Activated gamma-delta T cell treated with Interleukin-2 at 50 U/mL for 16 hours (primary cell): Measurements from ENCODE around the gene TRPC4AP.

Experiments used
- DNase-seq: peaks from one replicate; pipeline ENCODE4 v3.0.0-alpha.2; 2020

TRPC4AP gene

DNA sequence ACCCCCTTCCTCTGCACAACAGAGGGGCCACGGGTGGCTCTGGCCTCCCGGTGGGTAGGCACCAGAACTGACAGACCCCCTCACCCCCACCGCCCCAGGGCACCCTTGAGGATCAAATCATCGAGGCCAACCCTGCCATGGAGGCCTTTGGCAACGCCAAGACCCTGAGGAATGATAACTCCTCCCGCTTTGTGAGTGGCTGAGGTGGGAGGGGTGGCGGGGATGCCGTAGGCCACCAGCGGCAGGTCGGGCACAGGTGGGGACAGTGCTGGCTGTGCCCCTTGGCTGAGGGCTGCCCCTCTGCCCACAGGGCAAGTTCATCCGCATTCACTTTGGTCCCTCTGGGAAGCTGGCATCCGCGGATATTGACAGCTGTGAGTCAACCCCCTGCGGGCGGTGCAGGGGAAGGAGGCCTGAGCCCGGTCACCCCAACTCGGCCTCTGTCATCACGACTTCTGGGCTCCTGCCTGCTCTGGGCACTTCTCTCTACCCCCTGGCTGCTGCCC, 107.8 kb downstream of the TRPC4AP start:
- no peak for DNase-seq

DNA sequence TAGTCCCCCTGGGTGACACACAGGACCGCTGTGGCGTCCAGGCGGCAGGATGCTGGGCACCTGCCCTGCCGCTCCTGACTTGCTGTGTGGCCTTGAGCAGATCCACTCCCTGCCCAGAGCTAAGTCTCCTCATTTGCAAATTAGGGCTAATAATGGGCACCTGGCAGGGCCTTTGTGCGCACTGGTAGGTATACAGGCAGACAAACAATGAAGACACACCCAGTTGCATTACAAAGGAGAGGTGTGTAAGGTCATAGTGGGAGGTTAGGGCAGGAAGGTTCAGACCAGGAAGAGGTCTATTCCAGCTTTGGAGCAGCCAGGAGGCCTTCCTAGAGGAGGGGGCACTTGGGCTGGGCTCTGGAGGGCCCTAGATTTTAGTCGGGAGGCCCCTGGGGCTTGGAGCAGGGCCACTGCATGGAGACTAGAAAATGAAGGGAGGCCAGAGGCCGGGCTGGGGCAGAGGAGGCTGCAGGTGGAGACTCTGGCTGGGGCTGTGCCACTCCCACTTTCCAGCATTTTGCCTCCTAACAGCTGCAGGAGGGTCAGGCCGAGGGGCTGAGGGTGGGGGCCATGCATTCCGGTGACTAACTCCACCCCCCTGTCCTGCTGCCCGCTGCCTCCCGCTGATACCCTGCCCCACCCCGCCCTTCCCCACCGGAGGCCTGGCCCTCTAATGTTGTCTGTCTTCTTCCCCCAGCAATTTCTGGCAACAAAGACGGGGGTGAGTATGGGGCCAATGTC, 108.4 kb downstream of the TRPC4AP start:
- no peak for DNase-seq

DNA sequence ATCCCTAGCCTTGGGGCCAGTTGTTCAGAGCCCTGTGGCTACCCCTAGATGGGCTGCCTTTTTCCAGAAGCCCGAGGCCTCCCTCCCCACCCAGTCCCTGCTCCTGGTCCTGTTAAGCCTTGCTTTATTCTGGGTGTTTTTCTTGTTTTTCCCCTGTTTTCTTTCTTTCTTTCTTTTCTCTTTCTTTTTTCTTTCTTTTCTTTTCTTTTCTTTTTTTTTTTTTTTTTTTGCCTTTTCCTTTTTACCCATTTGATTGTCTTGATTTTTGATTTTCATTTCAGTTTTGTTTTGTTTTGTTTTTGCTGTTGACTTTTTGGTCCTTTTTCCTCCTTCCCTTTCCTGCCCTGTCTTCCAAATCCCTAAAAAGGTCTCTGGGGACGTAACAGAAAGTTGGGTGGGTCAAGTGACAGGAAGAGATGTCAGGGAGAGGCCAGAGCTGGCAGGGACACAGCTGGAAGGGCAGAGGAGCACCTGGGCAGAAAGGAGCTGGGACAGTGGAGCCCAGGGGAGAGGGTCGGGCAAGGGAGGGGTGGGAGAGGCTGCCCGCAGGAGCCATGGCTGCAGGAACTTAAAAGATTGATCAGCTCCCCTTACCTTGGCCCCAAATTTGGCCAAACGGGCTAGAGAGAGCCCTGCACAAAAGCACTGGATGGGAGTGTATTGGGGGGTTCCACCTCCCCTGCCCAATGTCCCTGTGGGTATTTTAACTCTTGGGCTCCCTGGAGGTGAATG, 109.4 kb downstream of the TRPC4AP start:
- DNase-seq: no peak

DNA sequence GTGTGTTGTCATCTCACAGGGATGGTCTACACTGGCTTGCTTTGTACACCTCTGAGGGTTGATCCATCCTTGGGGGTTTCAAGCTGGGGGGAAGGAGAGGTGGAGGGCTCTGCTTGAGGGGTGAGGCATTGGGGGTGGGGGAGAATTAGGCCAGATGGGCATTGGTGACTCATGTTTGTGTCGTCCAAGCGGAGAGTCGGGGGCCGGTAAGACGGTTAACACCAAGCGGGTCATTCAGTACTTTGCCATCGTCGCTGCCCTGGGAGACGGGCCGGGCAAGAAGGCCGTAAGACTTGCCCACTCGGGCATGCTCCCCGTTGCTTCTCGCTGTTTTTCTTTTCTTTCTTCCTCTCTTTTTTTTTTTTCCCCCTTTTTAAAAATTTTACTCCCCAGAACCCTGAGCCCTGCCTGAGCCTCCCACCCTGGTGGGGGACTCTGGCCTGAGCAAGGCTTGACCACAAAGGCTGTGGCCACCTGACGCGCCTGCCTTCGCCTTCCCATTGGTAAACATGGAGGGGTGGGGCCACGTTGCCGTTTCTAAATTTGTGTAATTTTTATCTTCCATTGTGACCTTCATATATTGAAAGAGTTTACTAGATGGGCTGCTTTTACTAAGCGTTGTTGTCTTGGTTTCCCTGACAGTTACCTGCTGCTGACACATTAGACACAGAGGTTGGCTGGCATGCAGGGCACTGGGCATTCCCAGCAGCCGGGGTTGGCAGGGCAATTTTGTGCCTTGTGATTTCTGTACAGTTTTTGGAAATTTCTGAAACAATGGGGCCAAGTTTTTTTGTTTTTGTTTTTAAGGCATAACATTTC, 110.1 kb downstream of the TRPC4AP start:
- DNase-seq: no peak

DNA sequence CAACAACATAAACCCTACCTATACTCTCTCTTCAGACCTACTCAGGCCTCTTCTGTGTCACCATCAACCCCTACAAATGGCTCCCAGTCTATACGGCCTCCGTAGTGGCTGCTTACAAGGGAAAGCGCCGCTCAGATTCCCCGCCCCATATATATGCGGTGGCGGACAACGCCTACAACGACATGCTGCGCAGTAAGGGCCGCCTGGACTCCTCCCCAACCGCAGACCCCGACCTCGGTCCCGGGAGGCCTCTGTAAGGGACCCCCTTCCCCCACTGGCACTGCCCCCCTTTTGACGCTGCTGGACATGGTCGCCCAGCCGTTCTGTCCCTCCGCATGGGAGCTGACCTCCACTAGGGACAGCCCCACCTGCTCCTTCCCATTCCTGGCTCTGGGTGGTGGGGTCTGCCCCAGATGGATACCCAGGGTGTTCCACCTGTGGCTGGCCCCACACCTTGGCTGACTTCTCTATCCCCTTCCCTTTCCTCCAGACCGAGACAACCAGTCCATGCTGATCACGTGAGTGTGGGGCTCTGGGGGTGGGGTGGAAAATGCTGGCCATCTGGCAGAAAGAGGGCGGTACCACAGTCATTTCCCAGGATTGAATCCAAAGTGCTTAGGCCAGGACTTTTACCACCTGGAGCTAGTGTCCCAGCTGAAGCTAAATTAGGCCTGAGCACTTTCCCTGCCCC, 111.9 kb downstream of the TRPC4AP start:
- DNase-seq: no peak

DNA sequence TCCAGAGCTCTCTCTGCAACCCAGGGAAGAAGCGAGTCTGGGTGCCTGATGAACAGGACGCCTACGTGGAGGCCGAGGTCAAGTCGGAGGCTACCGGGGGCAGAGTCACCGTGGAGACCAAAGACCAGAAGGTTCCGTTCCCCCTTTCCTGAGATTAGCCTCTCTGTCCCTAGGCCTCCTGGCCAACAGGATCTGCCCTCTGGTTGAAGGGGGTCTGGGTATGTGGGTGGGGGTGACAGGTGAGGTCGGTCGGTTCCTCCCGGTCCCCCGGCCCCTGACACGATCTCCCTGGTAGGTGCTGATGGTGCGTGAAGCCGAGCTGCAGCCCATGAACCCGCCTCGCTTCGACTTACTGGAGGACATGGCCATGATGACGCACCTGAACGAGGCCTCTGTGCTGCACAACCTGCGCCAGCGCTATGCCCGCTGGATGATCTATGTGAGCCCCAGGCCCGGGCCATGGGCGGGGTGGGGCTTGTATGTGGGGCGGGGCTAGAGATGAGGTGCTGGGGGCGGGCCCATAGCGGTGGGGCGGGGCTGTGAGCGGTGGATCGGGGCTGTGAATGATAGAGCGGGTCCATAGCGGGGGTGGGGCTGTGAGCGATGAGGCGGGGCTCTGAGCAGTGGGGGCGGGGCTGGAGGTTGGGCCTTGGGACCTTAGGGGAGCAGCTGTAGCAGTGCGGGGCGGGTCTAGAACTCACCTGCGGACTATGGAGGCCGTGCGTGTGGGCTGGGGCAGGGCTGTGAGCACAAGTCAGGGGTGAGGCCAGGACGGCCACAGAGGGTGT, 113.0 kb downstream of the TRPC4AP start:
- no peak for DNase-seq

DNA sequence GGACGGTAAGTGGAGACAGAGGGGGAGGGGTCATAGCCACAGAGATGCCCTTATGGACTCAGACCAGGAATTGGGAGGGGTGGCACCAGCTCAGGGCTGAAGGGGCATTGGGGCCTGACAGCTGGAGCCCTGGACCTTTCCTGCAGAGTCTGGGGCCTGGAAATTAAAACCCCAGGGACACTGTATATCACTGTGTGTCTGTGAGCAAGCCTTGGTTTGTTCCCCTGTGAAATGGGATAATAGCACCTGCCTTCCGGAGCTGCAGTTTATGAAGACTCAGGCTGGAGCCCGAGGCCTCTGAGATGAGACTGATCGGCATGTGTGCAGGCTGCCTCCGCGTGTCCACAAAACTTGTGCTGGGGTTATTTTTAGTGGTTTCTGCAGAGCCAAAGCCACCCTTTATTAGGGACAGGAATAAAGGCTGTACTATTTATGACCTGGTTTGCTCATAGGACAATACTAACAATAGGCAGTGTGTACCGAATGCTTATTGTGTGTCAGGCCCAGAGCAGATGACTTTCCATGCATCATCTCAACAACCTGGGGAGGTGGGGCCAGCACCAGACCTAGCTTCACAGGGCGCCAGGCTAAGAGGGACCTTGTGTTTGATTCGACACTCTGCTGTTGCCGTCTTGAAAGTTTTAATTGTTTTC, 114.4 kb downstream of the TRPC4AP start:
- no peak for DNase-seq

DNA sequence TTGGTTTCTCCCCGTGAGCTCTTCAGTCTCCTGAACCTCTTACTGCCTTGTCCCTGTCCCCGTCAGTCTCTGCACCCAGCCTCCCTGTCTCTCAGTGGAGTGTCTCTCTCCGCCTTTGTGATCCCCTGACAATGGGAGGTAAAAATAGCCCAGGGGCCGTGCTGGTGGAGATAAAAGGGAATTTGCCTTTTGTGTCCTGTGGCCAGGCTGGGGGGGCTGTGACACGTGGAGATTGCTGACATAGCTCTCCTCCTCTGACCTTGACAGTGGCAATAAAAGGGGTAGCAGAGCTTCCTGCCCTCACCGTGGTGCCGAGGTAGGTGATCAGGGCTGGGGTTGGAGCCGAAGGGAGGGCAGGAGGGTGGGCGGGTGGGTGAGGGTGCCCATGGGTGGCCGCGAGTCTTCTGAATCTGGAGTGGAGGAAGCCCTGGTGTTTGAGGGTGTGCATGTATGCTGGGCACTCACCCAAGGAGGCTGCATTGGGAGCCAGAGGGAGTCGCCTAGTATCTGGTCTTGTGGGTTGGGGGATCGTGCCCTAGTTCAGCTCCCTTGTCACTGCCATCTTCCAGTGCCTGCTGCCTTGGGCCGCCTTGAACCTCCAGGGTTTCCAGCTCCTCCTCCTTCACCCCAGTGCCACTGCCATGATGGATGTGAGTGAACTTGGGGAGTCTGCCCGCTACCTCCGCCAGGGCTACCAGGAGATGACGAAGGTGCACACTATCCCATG, 115.1 kb downstream of the TRPC4AP start:
- DNase-seq: no peak

DNA sequence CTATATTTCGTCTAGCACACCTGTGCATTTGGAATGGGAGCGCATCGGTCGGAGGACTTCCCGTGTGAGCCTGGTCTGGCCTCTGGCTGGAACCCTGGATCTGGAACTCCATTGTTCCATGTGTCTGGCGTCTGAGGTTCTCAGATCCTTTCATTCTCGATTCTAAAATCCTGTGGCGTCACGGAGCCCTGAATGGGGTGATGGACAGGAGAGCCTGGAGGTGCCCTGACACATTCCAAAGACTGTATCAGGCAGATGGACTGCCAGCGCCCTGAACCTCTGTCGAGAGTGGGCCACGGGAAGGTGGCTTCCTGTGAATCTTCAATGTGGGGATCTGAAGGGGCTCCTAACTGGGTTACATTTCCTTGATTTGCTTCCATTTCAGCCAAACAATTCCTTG, 116.3 kb downstream of the TRPC4AP start:
- DNase-seq: no peak

DNA sequence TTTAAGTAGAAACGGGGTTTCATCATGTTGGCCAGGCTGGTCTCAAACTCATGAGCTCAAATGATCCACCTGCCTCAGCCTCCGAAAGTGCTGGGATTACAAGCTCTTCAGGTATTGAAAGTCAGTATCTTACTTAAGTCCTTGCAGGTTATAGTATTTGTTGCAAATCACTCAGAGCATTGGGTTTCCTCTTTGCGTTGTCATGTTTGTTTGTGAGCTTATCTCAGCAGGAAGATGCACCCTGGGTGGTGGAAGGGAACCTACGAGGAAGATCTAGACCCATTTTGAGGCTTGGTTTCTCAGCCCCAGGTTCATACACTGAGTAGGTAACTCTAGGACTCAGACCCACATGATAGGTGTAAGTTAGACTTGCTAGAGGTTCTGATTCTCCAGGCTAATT, 118.4 kb downstream of the TRPC4AP start:
- DNase-seq: no peak

DNA sequence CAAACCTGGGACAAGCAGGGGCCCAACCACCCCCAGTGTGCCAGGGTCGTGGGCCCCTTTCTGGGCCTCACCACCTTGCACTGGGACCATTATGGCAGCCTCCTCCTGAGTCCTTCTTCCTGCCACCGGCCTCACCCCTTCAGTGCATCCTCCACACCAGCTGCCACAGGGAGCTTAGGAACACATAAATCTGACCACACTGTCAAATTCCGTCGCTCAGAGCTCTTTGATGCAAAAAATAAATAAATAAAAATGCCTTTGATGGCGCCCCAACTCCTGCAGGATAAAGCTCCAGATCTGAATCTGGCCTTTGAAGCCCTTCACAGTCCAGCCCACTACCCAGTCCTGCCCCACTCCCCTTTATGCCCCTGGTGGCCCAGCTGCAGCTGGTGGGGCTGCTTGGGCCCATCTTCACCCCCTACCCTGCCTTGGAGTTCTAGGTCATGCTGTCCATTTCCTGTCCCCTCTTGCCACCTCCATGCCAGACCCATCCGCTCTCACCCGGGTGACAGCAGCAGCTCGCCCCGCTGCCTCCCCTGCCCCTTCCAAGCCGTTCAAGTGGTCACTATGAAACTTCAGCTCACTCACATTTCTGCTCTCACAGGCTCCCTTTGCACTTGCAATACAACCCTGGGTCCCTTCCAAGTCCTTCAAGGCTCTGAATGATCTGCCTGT, 120.9 kb downstream of the TRPC4AP start:
- DNase-seq: no peak

DNA sequence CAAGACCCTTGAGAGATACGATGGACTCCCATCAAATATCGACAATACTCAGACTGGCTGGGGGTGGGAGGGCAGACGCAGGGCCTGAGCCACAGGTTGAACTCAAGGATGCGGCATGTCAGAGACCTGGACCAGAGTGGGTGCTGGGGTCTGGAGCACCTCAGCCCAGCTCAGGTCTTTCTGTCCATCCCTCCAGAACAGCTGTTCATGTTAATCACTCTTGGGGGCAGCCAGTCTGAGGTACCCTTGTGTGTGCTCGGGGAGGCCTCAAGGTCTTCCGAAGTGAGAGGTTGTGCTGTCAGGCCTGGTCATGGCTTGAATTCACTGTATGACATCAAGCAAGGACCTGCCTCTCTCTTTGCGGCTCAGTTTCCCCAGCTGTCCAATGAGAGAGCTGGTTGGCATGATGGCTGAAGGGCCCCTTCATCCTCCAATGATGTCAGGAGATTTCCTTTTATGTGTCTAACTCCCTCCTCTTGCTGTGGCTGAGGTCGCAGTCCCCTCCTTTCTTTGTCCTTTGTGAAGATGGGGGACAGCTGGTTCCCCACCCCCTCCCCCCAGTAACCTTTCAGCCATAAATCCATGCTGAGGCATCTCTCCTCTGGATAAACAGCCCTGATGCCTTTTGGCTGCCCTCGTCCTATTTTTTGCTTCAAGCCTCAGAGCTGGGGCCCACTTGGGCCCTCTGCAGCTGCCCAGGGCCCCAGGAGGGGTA, 121.6 kb downstream of the TRPC4AP start:
- DNase-seq: no peak

DNA sequence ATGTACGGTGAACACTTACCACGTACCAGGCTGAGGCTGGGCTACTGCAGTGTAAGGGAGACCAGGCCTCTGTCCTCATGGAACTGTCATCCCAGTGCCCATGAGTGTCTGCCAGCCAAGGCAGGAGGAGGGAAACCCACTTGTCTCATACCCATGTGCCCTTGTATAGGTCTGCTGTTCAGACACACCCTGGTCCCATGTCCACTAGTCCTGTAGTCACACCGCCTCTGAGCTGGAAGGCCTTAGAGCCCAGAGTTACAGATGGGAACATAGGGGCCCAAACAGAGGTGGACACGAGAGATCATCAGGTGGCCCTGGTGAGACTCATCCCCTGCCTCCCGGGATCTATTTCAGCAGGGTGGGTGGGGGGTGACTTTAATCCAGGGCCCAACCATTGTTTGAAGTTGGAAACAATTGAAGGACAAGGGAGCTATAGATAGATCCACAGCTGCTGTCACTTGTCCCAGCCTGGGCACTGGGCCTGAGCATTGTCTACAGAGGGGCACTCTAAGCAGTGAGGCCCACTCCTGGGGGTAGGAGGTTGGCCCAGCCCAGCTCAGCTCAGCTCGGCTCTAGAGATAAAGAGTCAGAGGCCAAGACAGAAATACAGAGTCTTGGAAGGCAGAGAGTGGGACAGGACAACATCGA, 122.3 kb downstream of the TRPC4AP start:
- no peak for DNase-seq

DNA sequence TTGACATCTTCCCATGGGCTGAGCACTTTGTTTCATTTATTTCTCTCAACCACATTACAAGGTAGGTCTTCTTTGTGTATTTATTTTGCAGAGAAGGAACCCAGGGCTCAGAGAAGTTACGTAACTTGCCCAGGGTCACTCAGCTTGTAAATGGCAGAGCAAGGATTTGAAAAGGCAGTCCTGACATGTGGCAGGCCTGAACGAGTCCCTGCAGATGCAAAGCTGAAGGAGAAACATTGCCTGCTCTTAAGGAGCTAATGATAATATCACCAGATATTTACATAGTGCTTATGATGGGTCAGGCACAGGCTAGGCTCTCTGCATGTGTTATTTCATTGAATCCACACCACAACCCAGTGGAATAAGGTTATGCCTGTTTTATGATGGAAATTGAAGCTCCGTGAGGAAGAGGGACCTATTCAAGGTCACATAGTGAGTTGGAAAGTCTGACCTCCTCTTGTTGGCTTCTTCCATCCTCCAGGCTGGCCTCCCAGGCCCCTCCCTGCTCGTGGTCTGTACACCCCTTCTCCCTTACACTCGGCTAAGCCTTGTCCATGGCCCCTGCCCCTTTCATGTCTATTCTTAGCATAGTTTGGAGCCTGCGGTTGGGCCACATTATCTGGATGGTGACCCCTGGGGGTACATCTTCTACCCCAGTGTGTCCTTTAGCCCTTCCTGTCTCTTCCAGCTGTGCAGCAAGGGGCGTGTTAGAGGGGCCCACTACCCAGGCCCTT, 124.4 kb downstream of the TRPC4AP start:
- no peak for DNase-seq

DNA sequence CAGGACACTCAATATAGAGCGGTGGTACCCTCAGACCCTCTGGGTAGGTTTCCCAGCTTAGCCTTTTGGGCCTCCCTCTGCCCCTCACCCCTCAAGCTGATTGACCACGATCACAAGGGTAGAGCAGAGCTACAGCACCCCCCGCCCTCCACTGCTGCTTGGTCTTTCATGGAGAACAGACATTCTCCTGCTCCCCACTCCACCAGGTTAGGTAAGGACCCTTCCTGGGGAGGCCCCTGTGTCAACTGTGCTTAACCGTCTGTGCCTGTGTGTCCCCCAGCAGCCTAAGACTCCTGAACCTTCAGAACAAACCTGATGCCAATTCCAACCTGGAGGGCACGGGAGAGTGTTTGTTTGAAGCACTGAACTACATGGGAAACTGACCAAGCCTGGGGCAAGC, 125.2 kb downstream of the TRPC4AP start:
- DNase-seq: no peak

DNA sequence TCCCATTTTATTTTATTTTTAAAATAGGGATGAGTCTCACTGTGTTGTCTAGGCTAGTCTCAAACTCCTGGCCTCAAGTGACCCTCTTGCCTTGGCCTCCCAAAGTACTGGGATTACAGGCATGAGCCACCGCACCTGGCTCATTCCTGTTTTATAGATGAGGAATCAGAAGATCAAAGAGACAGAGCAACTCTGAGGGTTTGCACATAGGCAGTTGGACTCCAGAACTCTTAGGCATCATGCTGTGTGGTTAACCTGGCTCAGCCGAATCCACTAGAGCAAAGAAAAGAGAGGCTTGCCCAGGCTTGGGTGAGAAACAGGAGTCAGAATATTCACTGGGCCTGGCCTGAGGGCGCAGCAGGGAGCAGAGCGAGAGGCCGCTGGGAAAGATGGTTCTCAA, 127.6 kb downstream of the TRPC4AP start:
- DNase-seq: no peak

DNA sequence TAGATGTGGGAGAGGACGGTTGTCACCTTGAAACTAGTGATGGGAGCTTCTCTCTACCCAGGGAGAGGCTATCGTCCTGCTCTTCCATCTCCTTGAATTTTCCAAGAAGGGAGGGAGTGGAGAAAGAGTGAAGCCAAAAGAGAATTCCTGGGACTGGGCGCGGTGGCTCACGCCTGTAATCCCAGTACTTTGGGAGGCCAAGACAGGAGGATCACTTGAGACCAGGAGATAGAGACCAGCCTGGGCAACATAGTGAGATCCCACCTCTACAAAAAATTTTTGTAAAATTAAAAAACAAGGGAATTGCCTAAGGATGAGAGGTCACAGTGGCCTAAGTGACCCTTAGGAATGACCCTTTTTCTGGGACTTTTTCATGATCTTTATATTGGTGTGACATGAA, 128.1 kb downstream of the TRPC4AP start:
- DNase-seq: no peak

DNA sequence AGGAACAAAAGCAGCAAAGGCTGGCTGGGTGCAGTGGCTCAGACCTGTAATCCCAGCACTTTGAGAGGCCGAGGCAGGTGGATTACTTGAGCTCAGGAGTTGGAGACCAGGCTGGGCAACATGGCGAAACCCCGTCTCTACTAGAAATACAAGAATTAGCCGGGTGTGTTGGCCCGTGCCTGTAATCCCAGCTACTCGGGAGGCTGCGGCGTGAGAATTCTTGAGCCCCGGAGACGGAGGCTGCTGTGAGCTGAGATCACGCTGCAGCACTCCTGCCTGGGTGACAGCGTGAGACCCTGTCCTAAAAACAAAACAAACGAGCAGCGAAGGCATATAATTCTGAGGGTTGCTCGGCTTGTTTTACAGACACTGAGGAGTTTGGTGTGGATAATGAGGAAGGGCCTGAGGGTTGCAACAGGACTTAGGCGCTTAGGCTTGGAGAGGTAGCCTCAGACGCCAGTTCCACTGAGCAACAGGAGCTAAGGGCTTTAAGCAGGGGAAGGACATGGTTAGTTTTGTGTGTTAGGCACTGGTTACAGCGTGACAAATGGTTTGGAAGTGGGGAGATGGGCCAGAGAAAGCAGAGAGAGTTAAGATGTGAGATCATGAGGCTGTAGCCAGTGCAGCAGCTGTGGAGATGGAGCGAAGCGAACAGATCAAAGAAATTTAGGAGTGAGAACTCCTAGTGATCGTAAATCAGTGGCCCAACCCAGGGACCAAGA, 135.7 kb downstream of the TRPC4AP start:
- DNase-seq: no peak
